Adipocyte (in vitro differentiated cells): ENCODE measurements around the gene WNT3.
A peak's percentile ranks its signal among the peaks of the same experiment; 100 is the strongest.

Experiments used
- DNase-seq: peaks from one replicate; pipeline ENCODE4 v3.0.0-alpha.2; 2015; ENCODE audit warnings: low read depth
- H3K27me3 ChIP-seq: replicated peaks from 2 replicates; pipeline ENCODE4 v1.7.0; 2013; ENCODE audit warnings: mild to moderate bottlenecking, low read length, moderate library complexity; ENCODE audit not compliant: control insufficient read depth, insufficient read depth
- H3K36me3 ChIP-seq: 2 replicates; pipeline ENCODE4 v1.7.0; 2013; ENCODE audit warnings: low read length, mild to moderate bottlenecking, moderate library complexity; ENCODE audit not compliant: control insufficient read depth, insufficient read depth, severe bottlenecking
- H3K4me1 ChIP-seq: 2 replicates; pipeline ENCODE4 v1.7.0; 2013; ENCODE audit warnings: mild to moderate bottlenecking, low read length, moderate library complexity; ENCODE audit not compliant: control insufficient read depth, insufficient read depth
- H3K4me3 ChIP-seq: 2 replicates; pipeline ENCODE4 v1.7.0; 2013; ENCODE audit warnings: mild to moderate bottlenecking, low read length, moderate library complexity
- H3K9ac ChIP-seq: 2 replicates; pipeline ENCODE4 v1.7.0; 2013; ENCODE audit warnings: mild to moderate bottlenecking, low read length, moderate library complexity
- H3K9me3 ChIP-seq: 2 replicates; pipeline ENCODE4 v1.7.0; 2013; ENCODE audit warnings: mild to moderate bottlenecking, low read length, moderate library complexity; ENCODE audit not compliant: control insufficient read depth

Gene WNT3

GRCh38 chr17:46819906-46820351 lies 1.4 kb upstream of the WNT3 start:
- no peaks in the 10 kb centered on the region for H3K9me3 ChIP-seq
- H3K4me3 ChIP-seq = no peak overlapping the region
- peaks cover 5% of the 10 kb centered on the region for H3K4me1 ChIP-seq
- no peaks in the 10 kb centered on the region for H3K36me3 ChIP-seq
- H3K27me3 ChIP-seq = peaks cover 75% of the 10 kb centered on the region
- DNase-seq = no peak
- H3K9ac ChIP-seq = no peak overlapping the region

GRCh38 chr17:46818929-46819859 lies 702 bp upstream of the WNT3 start:
- Histone ChIP-seq H3K36me3 (no peaks in the 10 kb centered on the region), H3K4me1 (peaks cover 5% of the 10 kb centered on the region), H3K9ac (no peak overlapping the region), H3K9me3 (no peaks in the 10 kb centered on the region), H3K4me3 (peak overlapping the region; percentile 66), H3K27me3 (peaks cover 77% of the 10 kb centered on the region)
- DNase-seq = peak; percentile 32

DNA sequence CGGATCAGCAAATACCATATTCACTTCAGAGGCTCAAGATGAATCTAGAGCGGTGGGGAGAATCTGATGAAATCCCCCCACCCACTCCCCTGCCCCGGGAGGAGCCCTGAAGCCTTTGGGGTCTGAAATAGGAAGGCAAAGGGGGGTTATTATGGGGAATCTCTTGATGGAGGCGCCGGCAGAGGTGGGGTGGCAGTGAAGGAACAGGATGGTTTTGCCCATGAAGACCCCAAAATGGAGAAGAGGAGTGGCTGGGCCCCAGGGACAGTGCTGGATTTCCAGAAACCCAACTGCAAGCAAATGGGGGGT lies 637 bp downstream of the WNT3 start:
- Histone ChIP-seq H3K9ac (no peak overlapping the region), H3K9me3 (no peaks in the 10 kb centered on the region), H3K36me3 (no peaks in the 10 kb centered on the region), H3K27me3 (peaks cover 84% of the 10 kb centered on the region), H3K4me1 (peaks cover 5% of the 10 kb centered on the region), H3K4me3 (no peak overlapping the region)
- DNase-seq = no peak

DNA sequence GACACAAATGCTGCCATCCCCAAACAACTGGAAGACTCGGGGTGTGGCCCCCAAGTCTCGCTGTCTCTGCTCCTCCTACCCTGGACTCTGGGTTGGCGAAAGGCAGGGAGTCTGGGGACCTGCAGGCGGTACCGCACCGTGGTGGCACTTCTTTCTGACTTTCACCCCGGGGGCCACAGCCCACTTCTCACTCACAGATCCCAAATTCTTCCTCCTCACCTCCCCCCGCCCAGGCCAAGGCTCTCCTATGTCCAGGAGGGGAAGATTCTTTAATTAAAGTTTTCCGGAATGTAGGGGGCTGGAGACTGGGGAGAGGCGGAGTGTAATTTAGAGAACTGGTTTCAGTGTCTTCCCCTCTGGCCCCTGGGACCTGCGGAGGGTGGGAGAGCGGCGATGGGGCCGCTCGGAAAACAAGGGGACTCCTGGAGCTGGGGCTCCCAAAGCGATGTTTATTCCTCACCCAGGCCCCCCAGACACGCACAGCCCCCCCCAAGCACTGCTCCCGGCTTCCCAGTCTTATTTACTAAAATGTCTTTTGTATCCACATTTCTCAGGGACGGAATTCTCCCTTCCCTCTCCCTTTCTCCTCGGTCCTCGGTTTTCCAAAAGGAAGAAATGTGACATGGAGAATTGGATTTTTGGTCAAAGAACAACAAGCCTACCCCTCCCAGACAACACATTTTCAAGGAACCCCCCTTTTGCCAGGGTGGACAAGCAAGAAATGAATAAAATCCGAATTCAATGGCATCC lies 1.2 kb downstream of the WNT3 start:
- H3K36me3 ChIP-seq = no peaks in the 10 kb centered on the region
- peaks cover 80% of the 10 kb centered on the region for H3K27me3 ChIP-seq
- H3K4me3 ChIP-seq = no peak overlapping the region
- no peak for DNase-seq
- peaks cover 5% of the 10 kb centered on the region for H3K4me1 ChIP-seq
- H3K9ac ChIP-seq = no peak overlapping the region
- H3K9me3 ChIP-seq = no peaks in the 10 kb centered on the region

- Histone ChIP-seq H3K4me1 (peaks cover 5% of the 10 kb centered on the region), H3K4me3 (no peak overlapping the region), H3K27me3 (peaks cover 68% of the 10 kb centered on the region), H3K36me3 (no peaks in the 10 kb centered on the region), H3K9me3 (no peaks in the 10 kb centered on the region), H3K9ac (no peak overlapping the region)
- DNase-seq = no peak
Measured at GRCh38 chr17:46815474-46816353, 2.8 kb downstream of the WNT3 start.

DNA sequence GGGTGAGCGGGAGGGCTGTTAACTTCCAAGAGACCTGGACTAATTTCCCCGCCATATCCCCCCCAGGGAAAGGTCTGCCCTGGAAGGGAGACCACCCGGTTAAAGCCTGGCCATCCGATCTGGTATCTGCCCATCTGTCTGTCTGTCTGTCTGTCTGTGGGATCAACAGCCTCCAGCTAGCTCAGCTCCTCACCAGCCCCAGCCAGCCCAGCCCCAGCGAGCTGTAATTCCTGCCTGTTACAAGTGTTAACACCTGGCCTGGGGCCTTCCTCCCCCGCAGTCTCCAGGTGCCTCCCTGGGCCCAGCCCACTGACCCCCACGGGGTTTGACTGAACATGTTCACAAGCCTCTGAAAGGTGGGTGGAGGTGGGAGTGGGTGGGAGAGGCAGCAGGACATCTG lies 4.0 kb downstream of the WNT3 start:
- Histone ChIP-seq H3K4me3 (no peak overlapping the region), H3K36me3 (no peaks in the 10 kb centered on the region), H3K9me3 (no peaks in the 10 kb centered on the region), H3K27me3 (peaks cover 62% of the 10 kb centered on the region), H3K9ac (no peak overlapping the region), H3K4me1 (peaks cover 5% of the 10 kb centered on the region)
- DNase-seq = no peak

DNA sequence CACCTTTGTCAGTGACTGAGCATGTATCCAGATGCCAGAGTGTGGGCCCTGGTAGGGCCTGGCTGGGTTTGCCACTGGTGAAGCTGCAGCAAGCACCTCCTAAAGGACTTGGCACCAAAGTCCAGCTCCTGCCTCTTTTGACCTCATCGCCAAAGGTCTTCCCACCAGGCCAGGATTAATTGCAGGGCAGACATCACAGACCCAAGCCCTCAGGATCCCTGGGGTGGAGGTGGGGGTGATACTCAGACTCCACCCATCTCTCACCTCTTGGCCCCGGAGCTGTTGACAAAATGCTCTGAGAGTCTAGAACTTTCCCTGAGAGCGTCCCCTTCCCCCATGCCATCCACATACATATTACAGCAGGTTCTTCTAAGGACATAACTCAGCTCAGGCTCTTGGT lies 4.6 kb downstream of the WNT3 start:
- Histone ChIP-seq H3K27me3 (peaks cover 57% of the 10 kb centered on the region), H3K9me3 (no peaks in the 10 kb centered on the region), H3K9ac (no peak overlapping the region), H3K4me3 (no peak overlapping the region), H3K4me1 (peaks cover 1% of the 10 kb centered on the region), H3K36me3 (no peaks in the 10 kb centered on the region)
- DNase-seq = no peak

GRCh38 chr17:46812624-46813318 lies 5.7 kb downstream of the WNT3 start:
- no peaks in the 10 kb centered on the region for H3K4me1 ChIP-seq
- no peak for DNase-seq

DNA sequence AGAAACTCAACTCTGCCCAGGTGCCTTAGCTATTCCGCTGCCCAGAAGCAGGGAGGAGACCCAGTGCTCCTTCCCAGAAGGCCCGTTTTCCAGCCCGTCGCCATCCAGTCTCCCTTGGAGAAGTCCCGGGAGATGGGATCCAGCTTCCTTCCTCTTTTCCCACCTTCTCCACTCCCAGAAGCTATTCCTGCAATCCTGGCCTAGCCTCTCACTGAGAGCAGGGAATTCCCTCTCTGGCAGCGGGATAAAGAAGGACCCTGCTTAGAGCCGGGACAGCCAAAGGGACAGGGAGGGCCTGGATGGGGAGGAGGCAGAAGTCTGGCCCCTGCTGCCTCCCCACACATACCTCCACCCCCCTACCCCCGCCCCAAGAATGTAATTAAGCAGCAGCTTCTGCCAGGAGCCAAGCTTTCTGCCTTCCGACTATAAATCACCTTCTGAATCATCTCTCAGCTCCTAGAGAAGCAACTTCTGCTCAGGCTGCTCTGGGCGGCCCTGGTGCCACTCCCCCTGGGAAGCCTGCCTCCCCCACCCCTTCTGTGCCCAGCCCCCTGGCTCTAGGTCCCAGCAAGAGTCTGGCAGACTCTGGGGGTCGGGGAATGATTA lies 6.4 kb downstream of the WNT3 start:
- Histone ChIP-seq H3K9ac (no peak overlapping the region), H3K27me3 (peaks cover 46% of the 10 kb centered on the region), H3K4me3 (no peak overlapping the region), H3K4me1 (no peaks in the 10 kb centered on the region), H3K9me3 (no peaks in the 10 kb centered on the region), H3K36me3 (no peaks in the 10 kb centered on the region)
- no peak for DNase-seq

More at GRCh38 chr17:46812624-46813318, 5.7 kb downstream of the WNT3 start:
- peaks cover 53% of the 10 kb centered on the region for H3K27me3 ChIP-seq
- H3K9me3 ChIP-seq = no peaks in the 10 kb centered on the region
- no peaks in the 10 kb centered on the region for H3K36me3 ChIP-seq
- no peak overlapping the region for H3K9ac ChIP-seq
- H3K4me3 ChIP-seq = no peak overlapping the region

GRCh38 chr17:46810837-46811236 lies 7.7 kb downstream of the WNT3 start:
- peaks cover 33% of the 10 kb centered on the region for H3K27me3 ChIP-seq
- H3K9me3 ChIP-seq = no peaks in the 10 kb centered on the region
- H3K36me3 ChIP-seq = no peaks in the 10 kb centered on the region
- H3K9ac ChIP-seq = no peak overlapping the region
- H3K4me3 ChIP-seq = no peak overlapping the region
- no peak for DNase-seq
- H3K4me1 ChIP-seq = no peaks in the 10 kb centered on the region
